ENCODE results near the gene MT1A.
"Not testable (repeated sequence)": the region's sequence is repeated elsewhere in the genome, so short reads cannot be mapped to it uniquely, and the experiment has no call there.

MT1A gene

DNA sequence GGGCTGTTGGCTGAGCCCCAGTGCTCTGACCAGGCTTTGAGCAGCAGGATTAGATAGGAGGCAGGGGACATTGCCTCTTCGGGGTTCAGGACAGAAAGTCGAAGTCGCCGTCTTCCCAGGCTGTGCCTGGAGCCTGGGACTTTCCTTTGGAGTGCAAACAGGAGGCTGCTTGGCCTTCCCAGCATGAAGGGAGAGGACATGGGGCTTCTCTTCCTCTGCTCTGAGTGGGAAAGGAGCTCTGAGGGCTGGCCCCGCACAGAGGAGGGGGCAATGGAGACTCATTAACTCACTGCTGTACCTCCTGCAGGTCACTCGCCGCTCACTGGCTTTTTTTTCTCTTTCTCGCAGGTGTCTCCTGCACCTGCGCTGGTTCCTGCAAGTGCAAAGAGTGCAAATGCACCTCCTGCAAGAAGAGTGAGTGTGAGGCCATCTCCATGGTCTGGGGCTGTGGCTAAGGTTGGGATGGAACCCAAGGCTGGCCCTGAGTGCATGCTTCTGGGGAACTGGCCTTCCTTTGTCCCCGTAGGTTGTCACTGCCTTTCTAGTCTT is 19.9 kb downstream of the MT1A start:
- no peak for DNase-seq

DNA sequence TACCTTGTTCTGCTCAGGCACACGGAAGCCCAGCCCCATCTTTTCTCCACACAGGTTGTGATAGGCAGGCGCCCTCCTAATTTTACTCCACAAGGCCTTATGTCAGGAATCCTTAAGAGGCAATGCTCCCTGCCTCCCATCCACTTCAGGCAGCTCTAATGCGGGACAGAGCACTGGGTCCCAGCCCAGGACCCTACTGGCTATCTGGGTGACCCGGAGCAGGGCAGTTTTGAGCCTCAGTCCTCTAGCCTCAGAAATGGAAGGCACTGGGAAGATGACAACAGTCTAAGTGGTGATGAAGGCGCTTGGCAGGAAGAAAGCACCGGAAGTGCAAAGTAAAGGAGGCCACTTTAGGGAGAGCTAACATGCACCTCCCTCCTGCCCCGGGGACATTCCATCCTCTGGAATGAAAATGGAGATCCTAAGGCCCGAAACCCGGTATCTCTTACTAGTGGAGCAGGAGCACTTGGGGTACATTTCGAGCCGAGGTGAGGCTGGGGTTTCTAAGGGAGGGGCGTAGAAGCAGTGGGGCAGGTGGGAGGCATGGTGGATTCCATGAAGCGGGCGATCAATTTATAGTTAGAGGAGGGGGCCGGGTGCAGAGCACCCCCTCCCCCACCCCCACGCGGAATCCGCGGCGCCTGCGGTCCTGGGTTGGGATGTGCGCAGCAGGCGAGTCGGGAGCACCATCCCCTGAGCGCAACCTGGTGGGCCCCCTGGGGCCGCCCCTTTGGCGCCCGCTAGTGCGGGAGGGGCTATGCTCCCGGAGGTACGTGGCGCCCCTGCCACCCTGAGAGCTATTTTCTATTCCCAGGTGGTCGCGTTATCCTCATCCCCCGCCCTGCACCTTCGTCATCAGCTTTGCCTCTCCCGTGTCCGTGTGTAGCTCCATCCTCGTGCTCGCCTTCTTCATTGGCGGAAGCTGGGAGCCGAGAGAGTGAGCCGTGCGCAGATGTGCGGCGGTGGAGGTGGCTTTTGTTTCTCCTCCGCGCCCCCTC is 24.2 kb downstream of the MT1A start:
- DNase-seq: peak; percentile 22

DNA sequence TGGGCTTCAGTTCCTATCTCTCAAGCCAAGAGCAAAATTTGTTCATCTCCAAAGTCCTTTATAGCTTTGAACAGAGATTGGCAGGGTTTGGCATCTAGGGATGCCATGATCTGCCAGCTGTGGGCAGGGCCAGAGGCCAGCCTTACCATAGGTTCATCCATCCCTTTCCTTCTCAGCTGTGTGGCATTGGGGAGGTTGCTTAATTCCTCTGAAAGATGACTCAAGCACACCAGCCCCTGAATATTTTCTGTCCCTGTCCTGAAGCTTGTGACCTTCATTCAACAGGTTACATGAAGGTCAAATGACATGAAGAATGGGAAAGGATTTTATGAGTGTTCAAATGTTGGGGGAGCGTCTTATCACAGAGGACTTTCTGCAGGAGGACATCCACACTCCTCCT is 26.0 kb downstream of the MT1A start:
- no peak for DNase-seq

DNA sequence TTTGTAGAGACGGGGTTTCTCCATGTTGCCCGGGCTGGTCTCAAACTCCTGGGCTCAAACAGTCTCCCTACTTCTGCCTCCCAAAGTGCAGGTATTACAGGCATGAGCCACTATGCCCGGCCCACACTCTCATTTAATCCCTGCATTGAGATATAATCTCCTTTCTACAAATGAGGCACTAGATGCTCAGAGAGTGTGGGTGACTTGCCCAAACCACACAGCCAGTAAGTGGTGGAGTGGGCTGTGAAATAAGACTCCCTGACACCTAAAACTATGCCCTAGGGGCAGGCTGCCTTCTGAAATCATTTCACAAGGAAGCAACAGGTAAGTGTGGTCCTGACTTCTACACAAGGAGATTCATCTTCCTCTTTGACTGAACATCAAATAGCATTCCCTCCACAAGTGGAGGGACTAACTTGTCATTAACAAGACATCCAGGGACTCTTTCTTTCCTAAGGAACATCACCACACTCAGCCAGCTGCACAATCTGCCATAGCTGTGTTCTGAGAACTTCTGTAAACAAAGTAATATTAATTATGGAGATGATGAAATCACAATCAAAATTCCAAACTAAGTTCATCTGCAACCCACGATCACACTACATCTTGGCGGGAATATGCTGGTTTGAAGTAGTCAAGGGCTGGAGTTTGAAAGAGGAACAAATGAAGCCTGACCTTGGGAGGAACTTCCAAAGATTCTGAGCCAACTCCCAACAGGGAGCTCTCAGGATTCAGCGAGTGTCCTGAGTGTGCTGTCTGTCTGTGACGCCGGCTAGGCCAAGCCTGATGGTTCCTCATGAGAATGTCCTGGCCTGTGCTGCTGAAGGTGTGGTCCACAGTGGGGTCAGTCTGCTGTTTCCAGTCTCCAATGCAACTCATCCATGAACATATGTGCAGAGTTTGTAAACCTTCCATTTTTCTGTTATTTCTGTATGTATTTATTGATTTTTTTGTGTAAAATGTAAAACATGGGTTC is 27.1 kb downstream of the MT1A start:
- not testable (repeated sequence) for DNase-seq

DNA sequence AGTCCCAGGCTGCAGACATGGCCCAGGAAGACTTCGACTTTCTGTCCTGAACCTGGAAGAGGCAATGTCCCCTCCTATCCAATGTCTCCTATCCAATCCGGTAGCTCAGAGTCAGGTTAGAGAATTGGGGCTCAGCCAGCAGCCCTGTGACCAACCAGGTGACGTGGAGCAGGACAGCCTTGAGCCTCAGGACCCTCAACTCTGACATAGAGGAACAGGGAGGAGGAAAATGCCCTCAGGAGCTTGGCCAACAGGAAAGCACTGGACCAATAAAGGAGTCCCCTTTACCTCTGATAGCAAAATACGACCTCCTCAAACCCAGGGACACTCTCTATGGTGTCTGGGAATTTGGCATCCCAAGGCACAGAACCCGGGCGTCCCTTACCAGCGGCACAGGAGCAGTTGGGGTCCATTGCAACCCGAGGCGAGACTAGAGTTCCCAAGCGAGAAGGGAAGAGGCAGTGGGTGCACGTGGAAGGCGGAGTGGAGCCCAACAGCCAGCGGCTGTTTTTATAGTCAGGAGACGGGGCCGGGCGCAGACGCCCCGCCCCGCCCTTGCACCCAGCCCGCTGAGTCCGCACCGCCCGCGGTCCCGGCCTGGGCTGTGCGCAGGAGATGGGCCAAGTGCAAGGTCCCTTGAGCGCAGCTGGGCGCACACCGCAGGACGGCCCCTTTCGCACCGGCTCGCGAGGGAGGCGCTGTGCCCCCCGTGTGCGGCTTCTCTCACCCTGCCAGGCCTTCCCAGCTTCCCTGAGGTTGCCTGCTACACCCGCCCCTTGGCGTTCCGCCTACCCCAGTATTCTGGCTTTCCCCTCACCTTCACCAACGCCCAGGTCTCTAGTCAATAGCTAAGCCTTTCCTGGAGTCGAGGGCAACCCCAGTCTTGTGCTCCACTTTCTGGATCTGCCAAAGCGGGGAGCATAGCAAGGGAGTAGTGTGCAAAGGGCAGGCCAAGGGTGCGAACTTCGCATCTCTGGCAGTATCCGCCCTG is 29.4 kb downstream of the MT1A start, which contains the start of gene MT1G:
Gene MT1G, minus strand, starts transcription at position 485 of the 991 bp plus-strand sequence. Its CDS starts 72 bp downstream, at position 413.
- DNase-seq: no peak

DNA sequence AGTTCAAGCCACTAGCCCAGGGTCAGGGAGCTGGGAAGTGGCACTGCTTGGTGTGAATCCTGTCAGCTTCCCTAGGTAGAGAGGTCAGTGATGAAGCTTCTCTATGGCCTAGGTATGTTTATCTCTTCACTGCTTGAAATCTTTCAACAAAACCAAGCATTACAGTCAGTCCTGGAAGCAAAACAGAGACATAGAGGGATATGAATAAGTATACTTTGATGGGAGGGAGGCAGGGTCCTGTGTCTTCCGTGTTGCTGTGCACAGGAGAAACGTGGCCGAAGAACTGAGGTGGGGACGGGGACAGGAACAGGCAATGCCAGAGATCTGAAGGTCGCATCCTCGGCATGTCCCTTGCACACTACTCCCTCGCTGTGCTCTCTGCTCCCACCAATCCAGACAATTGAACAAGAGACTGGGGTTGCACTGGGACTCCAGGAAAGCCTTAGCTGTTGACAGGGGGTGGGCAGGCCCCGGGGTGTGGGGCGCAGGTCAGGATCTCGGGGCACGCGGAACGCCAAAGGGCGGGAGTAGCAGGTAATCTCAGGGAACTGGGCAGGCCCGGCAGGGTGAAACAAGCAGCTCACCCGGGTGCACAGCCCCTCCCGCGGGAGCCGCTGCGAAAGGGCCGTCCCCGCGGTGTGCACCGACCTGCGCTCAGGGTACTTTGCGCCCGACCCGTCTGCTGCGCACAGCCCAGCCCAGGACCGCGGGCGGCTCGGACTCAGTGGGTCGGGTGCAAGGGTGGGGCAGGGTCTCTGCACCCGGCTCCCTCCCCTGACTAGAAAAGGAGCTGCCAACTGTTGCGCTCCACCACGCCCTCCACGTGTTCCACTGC is 30.8 kb downstream of the MT1A start, which contains the start of gene MT1H:
Gene MT1H, plus strand, starts transcription at position 810 of the 835 bp plus-strand sequence. CDS start 71 bp downstream, outside the sequence.
- DNase-seq: no peak

DNA sequence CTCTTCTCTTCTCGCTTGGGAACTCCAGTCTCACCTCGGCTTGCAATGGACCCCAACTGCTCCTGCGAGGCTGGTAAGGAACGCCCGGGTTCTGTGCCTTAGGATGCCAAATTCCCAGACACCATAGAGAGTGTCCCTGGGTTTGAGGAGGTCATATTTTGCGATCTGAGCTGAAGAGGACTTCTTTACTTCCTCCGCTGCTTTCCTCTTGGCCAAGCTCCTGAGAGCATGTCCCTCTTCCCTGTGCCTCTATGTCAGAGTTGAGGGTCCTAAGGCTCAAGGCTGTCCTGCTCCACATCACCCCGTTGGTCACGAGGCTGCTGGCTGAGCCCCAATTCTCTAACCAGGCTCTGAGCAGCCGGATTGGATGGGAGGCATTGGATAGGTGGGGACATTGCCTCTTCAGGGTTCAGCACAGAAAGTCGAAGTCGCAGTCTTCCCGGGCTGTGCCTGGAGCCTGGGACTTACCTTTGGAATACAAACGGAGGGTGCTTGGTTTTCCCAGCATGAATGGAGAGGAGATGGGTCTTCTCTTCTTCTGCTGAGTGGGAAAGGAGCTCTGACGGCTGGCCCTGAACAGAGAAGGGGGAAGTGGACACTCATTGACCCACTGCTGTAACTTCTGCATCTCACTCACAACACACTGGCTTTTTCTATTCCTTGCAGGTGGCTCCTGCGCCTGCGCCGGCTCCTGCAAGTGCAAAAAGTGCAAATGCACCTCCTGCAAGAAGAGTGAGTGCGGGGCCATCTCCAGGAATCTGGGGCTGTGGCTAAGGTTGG is 31.6 kb downstream of the MT1A start:
- DNase-seq: no peak

DNA sequence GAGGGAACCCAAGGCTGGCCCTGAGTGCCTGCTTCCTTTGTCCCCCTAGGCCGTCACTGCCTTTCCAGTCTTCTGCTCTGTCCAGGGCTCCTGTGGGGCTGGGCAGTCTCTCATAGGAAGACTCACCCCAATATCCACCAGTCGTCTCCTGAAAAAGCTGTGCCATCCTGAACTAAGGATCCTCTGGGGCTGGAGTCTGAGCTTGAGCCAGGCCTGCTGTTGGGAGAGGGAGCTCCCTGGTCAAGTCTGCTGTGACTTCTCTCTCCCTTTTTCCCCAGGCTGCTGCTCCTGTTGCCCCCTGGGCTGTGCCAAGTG is 32.1 kb downstream of the MT1A start:
- no peak for DNase-seq

DNA sequence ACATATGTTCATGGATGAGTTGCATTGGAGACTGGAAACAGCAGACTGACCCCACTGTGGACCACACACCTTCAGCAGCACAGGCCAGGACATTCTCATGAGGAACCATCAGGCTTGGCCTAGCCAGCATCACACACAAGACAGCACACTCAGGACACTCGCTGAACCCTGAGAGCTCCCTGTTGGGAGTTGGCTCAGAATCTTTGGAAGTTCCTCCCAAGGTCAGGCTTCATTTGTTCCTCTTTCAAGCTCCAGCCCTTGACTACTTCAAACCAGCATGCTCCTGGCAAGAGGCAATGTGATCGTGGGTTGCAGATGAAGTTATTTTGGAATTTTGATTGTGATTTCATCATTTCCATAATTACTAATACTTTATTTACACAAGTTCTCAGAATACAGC is 33.2 kb downstream of the MT1A start:
- DNase-seq: not testable (repeated sequence)

DNA sequence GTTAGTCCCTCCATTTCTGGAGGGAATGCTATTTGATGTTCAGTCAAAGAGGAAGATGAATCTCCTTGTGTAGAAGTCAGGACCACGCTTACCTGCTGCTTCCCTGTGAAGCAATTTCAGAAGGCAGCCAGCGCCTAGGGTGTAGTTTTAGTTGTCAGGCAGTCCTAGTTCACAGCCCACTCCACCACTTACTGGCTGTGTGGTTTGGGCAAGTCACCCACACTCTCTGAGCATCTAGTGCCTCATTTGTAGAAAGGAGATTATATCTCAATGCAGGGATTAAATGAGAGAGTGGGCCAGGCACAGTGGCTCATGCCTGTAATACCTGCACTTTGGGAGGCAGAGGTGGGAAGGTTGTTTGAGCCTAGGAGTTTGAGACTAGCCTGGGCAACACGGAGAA is 33.7 kb downstream of the MT1A start:
- DNase-seq: not testable (repeated sequence)

DNA sequence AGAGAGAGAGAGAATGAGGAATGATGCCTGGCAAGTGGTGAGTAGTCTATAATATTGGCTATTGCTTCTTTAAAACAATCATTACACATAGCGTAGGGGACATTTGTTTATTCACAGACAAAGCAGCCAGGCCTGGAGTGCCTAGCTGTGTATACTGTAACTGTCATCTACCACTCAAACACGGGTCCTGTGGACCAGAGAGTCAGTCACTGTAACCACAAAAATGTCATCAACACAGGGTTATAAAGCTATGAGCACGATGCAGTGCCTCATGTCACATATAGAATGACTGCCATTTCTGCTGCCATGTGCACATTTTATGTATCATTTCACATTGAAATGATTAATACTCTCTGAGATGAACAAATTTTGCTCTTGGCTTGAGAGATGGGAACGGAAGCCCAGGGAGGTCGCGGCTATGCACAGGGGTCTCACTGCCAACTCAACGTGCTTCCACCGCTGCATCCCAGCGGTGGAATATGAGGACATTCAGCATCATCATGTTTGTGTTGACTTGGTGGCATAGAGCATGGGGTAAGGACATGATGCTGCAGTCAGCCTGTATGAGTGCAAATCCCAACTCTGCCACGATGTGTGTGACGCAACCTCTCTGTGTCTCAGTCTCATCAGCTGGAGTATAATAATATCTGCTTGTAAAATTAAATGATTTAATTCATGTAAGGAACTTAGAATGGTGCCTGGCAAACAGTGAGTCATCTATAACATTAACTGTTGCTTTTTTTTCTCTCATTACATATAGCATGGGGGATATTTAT is 34.5 kb downstream of the MT1A start:
- DNase-seq: no peak

DNA sequence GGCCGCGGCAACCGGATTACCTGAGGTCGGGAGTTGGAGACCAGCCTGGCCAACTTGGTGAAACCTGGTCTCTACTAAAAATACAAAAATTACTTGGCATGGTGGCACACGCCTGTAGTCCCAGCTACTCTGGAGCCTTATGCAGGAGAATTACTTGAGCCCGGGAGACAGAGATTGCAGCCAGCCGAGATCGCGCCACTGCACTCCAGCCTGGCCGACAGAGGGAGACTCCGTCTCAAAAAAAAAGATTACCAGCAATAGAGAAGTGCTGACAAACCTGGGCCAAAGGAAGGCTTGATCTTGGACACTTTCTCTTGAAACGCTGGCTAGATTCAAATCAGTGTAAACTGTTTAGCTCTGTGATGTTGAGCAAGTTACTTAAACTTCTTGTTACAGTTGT is 35.5 kb downstream of the MT1A start:
- DNase-seq: no peak

DNA sequence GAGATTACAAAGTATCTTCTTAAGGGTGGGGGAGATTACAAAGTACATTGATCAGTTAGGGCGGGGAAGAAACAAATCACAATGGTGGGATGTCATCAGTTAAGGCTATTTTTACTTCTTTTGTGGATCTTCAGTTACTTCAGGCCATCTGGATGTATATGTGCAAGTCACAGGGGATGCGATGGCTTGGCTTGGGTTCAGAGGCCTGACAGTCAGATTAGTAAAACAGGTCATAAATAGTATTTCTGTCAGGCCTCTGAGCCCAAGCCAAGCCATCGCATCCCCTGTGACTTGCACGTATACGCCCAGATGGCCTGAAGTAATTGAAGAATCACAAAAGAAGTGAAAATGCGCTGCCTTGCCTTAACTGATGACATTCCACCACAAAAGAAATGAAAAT is 36.1 kb downstream of the MT1A start:
- not testable (repeated sequence) for DNase-seq

DNA sequence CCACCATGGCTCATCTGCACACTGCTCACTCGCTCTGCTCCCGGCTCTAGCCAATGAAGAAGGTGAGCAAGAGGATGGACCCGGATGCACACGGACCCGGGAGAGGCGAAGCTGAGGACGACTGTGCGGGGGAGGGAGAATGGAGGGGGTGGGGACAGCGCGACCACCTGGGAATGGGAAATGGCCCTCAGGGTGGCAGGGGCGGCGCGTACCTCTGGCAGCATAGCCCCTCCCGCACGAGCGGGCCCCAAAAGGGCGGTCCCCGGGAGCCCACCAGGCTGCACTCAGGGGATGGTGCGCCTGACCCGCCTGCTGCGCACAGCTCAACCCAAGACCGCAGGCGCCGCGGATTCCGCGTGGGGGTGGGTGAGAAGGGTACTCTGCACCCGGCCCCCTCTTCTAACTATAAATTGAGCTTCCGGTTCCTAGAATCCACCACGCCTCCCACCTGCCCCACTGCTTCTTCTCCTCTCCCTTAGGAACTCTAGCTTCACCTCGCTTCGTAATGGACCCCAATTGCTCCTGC is 37.3 kb downstream of the MT1A start:
- peak; percentile 57 for DNase-seq

DNA sequence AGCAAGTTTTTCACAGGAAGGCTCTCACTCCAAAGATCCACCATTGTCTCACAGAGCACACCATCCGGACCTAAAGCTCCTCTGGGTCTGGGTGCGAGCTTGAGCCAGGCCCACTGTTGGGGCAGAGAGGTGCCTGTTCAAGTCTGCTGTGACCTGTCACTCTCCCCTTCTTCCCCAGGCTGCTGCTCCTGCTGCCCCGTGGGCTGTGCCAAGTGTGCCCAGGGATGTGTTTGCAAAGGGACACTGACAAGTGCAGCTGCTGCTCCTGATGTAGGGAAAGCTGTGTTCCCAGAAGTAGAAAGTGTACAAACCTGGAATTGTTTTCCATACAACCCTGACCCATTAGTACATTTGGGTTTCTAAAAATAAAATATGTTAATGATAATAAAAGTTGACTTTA is 39.0 kb downstream of the MT1A start:
- no peak for DNase-seq

DNA sequence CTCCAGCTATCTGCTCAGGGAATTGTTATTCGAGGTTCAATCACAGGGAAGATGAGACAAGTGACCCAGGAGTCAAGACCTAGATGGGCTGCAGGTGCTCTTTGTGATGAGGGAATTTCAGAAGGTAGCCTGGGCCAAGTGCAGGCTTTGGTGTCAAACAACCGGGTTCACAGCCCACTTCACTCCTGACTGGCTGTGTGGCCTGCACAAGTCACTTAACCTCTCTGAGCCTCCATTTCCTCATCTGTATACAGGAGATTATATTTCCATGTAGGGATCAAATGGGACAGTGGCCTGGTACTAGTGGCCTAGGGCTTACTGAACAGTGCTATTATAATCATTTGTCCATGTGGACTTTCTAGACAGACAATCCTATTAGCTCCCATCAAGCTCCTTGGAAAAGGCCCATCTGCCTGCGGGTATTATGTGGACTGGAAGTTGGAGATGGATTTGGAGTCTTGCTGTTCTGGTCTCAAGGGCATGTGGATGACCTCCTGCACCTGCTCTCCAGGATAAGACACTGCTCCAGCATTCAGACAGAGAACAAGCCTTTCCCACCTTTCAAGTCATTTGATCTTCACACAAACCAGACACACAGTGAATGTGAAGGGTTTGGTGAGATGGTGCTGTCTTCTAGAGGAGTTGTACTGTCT is 40.7 kb downstream of the MT1A start:
- DNase-seq: no peak

DNA sequence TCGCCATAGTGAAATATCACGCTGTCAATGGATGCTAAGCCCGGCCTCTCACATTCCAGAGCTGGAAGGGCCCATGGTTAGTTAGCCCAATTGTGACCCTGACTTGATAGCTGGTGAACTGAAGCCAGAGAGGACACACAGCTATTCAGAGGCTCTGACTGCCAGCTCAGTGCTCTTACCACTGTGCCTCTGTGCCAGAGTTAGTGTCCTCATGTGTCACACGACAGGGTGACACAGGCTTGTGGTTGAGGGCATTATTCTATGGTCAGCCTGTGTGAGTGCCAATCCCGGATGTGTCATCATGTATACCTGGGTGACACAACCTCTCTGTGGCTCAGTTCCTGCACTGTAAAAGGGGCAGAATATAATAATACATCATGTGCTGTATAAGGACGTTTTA is 41.4 kb downstream of the MT1A start:
- DNase-seq: no peak
